WTC11 (cell line): Measurements from ENCODE around the gene RAB3IP.

Experiments used
- ATF2 ChIP-seq: sonication (generic); formaldehyde crosslinking; IDR thresholded peaks from 2 replicates; pipeline ENCODE4 v1.8.1; 2022; ENCODE audit warnings: low read depth, missing genetic modification reagents, borderline replicate concordance
- CREB1 ChIP-seq: sonication (generic); formaldehyde crosslinking; IDR thresholded peaks from 2 replicates; pipeline ENCODE4 v1.8.0; 2023; ENCODE audit warnings: mild to moderate bottlenecking, missing genetic modification reagents
- CTCF ChIP-seq: fragments of 200-600 bp; IDR thresholded peaks from 2 replicates; pipeline ENCODE4 v1.8.0; 2022; ENCODE audit warnings: antibody characterized with exemption
- E2F1 ChIP-seq: sonication (generic); formaldehyde crosslinking; IDR thresholded peaks from 2 replicates; pipeline ENCODE4 v1.8.0; 2022; ENCODE audit warnings: mild to moderate bottlenecking, missing genetic modification reagents
- E2F4 ChIP-seq: sonication (generic); formaldehyde crosslinking; IDR thresholded peaks from 2 replicates; pipeline ENCODE4 v1.8.1; 2022; ENCODE audit warnings: low read depth, mild to moderate bottlenecking, moderate library complexity, missing genetic modification reagents, borderline replicate concordance
- GABPB1 ChIP-seq: sonication (generic); formaldehyde crosslinking; IDR thresholded peaks from 2 replicates; pipeline ENCODE4 v1.8.1; 2023; ENCODE audit warnings: mild to moderate bottlenecking, missing genetic modification reagents
- SOX15 ChIP-seq: fragments of 250-450 bp; sonication (Bioruptor Pico); IDR thresholded peaks from 2 replicates; pipeline ENCODE4 v1.9.0; 2021; ENCODE audit warnings: mild to moderate bottlenecking
- SP1 ChIP-seq: sonication (generic); formaldehyde crosslinking; conservative IDR thresholded peaks from 2 replicates; pipeline ENCODE4 v1.8.1; 2022; ENCODE audit warnings: missing genetic modification reagents
- USF2 ChIP-seq: sonication (generic); formaldehyde crosslinking; IDR thresholded peaks from 2 replicates; pipeline ENCODE4 v1.8.1; 2023; ENCODE audit warnings: mild to moderate bottlenecking, missing genetic modification reagents, moderate library complexity
- ZNF263 ChIP-seq: sonication (generic); formaldehyde crosslinking; IDR thresholded peaks from 2 replicates; pipeline ENCODE4 v1.8.1; 2022; ENCODE audit warnings: low read depth, mild to moderate bottlenecking, moderate library complexity, missing genetic modification reagents
- ZNF512 ChIP-seq: sonication (generic); formaldehyde crosslinking; IDR thresholded peaks from 2 replicates; pipeline ENCODE4 v1.8.1; 2022; ENCODE audit warnings: missing genetic modification reagents, borderline replicate concordance

- TF ChIP-seq ATF2 (no peak), ZNF512 (CRISPR knock-in tag) (no peak), SP1 (CRISPR knock-in tag) (no peak), E2F1 (CRISPR knock-in tag) (no peak), CTCF (no peak), GABPB1 (CRISPR knock-in tag) (no peak), USF2 (CRISPR knock-in tag) (no peak), ZNF263 (CRISPR knock-in tag) (no peak), CREB1 (CRISPR knock-in tag) (no peak), E2F4 (CRISPR knock-in tag) (no peak), SOX15 (CRISPR knock-in tag) (no peak)
Measured at GRCh38 chr12:69833696-69834095, 95.0 kb downstream of the RAB3IP start.
